ENCODE data around the gene KNDC1. TPM values are rescaled to one million over a fixed set of nuclear protein-coding genes. Genes with fewer than 3 reads are reported as not detected.

KNDC1 gene
- total RNA-seq, 1 experiment from 2014 or later, result 1.2 TPM

DNA sequence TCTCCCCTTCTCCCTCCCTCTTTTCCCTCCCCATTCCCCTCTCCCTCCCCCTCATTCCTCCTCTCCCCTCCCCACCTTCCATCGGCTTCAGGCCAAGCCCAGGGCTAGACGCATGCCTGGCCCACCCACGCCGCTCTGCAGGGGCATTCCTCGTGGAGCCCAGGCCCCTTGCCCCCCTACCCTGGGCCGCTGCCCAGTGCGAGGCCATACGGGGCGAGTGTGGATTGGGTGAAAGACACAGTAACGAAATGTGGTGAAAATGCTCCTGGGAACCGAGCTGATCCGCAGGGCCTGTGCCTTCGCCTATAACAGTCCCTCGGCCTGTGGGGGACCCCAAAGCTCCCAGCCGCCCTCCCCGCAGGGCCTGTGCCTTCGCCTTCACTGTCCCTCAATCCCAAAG lies 44.0 kb upstream of the KNDC1 start:
- Mint-ChIP-seq H3K36me3 (ENCODE audit: insufficient read depth, unreplicated experiment) (peaks cover 7% of the 10 kb centered on the region), H3K27ac (ENCODE audit: unreplicated experiment) (no peak overlapping the region), H3K27me3 (ENCODE audit: unreplicated experiment) (peaks cover 12% of the 10 kb centered on the region), H3K4me1 (ENCODE audit: low read depth, unreplicated experiment) (peaks cover under 1% of the 10 kb centered on the region), H3K4me3 (ENCODE audit: low read depth, unreplicated experiment) (no peak overlapping the region), H3K9me3 (ENCODE audit: low read depth, unreplicated experiment) (peaks cover 4% of the 10 kb centered on the region)
- no peak for DNase-seq
- TF ChIP-seq, protein P1, sequence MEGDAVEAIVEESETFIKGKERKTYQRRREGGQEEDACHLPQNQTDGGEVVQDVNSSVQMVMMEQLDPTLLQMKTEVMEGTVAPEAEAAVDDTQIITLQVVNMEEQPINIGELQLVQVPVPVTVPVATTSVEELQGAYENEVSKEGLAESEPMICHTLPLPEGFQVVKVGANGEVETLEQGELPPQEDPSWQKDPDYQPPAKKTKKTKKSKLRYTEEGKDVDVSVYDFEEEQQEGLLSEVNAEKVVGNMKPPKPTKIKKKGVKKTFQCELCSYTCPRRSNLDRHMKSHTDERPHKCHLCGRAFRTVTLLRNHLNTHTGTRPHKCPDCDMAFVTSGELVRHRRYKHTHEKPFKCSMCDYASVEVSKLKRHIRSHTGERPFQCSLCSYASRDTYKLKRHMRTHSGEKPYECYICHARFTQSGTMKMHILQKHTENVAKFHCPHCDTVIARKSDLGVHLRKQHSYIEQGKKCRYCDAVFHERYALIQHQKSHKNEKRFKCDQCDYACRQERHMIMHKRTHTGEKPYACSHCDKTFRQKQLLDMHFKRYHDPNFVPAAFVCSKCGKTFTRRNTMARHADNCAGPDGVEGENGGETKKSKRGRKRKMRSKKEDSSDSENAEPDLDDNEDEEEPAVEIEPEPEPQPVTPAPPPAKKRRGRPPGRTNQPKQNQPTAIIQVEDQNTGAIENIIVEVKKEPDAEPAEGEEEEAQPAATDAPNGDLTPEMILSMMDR (IDR thresholded peaks at IDR 0.05; ENCODE audit: unreplicated experiment), result no peak
- CTCF ChIA-PET, result no interaction called here
- BruUV-seq (replicated peaks), result no TSS peak
- intact Hi-C loops (cut with micrococcal nuclease; ENCODE audit: unreplicated experiment), result no loop called here

DNA sequence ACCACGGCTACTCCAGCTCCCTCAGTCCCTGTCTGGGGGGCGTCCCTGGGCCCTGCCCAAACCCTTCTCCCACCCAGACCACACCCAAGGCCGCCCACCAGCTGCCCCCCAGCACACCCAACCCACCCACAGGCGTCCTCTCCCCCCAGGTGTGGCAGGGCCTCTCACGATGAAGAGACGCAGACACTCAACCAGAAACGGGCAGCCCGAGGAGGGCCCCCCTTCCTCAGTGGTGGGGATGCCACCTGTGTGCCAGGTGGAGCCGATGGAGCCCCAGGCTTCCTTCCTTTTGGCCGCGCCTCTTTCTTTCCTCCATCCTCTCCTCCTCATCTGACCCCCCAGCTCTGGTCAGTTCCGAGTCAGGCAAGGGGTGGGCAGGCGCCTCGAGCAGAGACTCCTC lies 43.6 kb upstream of the KNDC1 start:
- H3K27ac Mint-ChIP-seq (ENCODE audit: unreplicated experiment), result no peak overlapping the region
- TF ChIP-seq, protein P1 (IDR thresholded peaks at IDR 0.05; ENCODE audit: unreplicated experiment), result no peak
- DNase-seq, result no peak
- CTCF ChIA-PET, result no interaction called here
- H3K27me3 Mint-ChIP-seq (ENCODE audit: unreplicated experiment), result peaks cover 12% of the 10 kb centered on the region
- H3K4me3 Mint-ChIP-seq (ENCODE audit: low read depth, unreplicated experiment), result no peak overlapping the region
- no TSS peak for BruUV-seq (replicated peaks)
- intact Hi-C loops (cut with micrococcal nuclease; ENCODE audit: unreplicated experiment), result no loop called here
- peaks cover 7% of the 10 kb centered on the region for H3K36me3 Mint-ChIP-seq (ENCODE audit: insufficient read depth, unreplicated experiment)
- no peaks in the 10 kb centered on the region for H3K4me1 Mint-ChIP-seq (ENCODE audit: low read depth, unreplicated experiment)
- peaks cover 4% of the 10 kb centered on the region for H3K9me3 Mint-ChIP-seq (ENCODE audit: low read depth, unreplicated experiment)

DNA sequence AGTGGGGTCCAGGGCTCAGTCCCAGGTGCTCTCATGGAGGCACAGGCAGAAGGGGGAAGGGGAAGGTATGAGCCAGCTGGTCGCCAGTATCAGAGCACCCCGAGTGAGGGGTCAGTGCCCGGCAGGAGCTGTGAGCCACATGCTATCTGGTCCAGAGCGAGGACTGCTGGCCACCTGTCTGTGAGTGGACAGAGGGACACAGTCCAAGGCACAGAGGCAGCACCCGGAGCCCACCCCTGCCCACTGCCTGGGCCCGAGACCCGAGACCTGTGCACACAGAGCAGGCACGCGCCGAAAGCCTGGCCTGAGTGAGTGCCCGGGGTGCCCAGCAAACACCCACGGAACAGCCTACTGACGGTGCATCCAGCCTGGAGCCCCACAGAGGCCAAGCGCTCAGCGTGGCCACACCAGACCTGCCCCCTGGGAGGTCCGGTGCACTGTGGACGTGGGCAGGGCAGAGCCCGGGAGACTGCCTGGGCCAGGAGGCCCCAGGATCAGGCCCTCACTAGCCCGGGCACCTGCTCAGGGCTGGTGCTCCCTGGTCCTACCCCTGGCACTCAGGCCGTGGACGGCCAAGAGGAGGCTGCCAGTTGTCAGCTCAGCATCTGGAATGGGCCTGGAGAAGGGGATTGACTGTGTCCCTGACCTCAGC lies 42.9 kb upstream of the KNDC1 start:
- DNase-seq, result no peak
- intact Hi-C loops (cut with micrococcal nuclease; ENCODE audit: unreplicated experiment), result no loop called here
- Mint-ChIP-seq H3K27me3 (ENCODE audit: unreplicated experiment) (peaks cover 13% of the 10 kb centered on the region), H3K9me3 (ENCODE audit: low read depth, unreplicated experiment) (peaks cover 4% of the 10 kb centered on the region), H3K4me3 (ENCODE audit: low read depth, unreplicated experiment) (no peak overlapping the region), H3K36me3 (ENCODE audit: insufficient read depth, unreplicated experiment) (peaks cover 6% of the 10 kb centered on the region), H3K4me1 (ENCODE audit: low read depth, unreplicated experiment) (no peaks in the 10 kb centered on the region), H3K27ac (ENCODE audit: unreplicated experiment) (no peak overlapping the region)
- CTCF ChIA-PET, result no interaction called here
- TF ChIP-seq, protein P1 (IDR thresholded peaks at IDR 0.05; ENCODE audit: unreplicated experiment), result no peak
- no TSS peak for BruUV-seq (replicated peaks)

DNA sequence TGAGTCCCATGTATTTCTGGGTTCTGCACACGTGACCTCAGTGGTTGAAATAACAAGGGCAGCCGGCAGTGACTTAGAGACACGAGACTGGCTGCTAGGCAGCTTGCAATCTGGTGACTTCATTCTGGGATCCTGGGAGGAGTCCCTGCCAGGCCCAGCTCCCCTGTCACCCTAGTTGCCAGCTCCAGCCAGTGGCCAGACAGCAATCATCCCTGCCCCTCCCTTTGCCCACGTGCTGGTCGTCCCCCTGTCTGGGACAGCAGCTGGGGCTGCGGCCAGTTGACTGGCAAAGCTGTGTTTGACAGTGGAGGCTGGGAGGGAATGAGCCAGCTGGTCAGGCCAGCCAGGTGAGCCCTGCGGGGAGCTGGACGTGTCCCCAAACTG lies 42.3 kb upstream of the KNDC1 start:
- no peak for DNase-seq
- H3K27ac Mint-ChIP-seq (ENCODE audit: unreplicated experiment), result no peak overlapping the region
- H3K9me3 Mint-ChIP-seq (ENCODE audit: low read depth, unreplicated experiment), result peaks cover 4% of the 10 kb centered on the region
- TF ChIP-seq, protein P1 (IDR thresholded peaks at IDR 0.05; ENCODE audit: unreplicated experiment), result no peak
- H3K4me1 Mint-ChIP-seq (ENCODE audit: low read depth, unreplicated experiment), result no peaks in the 10 kb centered on the region
- CTCF ChIA-PET, result no interaction called here
- peaks cover under 1% of the 10 kb centered on the region for H3K36me3 Mint-ChIP-seq (ENCODE audit: insufficient read depth, unreplicated experiment)
- intact Hi-C loops (cut with micrococcal nuclease; ENCODE audit: unreplicated experiment), result no loop called here
- H3K4me3 Mint-ChIP-seq (ENCODE audit: low read depth, unreplicated experiment), result no peak overlapping the region
- H3K27me3 Mint-ChIP-seq (ENCODE audit: unreplicated experiment), result peaks cover 19% of the 10 kb centered on the region
- no TSS peak for BruUV-seq (replicated peaks)

All from Calu3 (cell line).